GM19025 (cell line): ENCODE data around the gene AP4S1.
"Not testable (repeated sequence)": the region's sequence is repeated elsewhere in the genome, so short reads cannot be mapped to it uniquely, and the experiment has no call there.

Experiments
- ATAC-seq: cut with Tn5 transposase; IDR thresholded peaks from one replicate; pipeline ENCODE4 v1.9.1; 2021; ENCODE audit warnings: mild to moderate bottlenecking, low read depth, moderate library complexity; ENCODE audit not compliant: unreplicated experiment

AP4S1 gene

DNA sequence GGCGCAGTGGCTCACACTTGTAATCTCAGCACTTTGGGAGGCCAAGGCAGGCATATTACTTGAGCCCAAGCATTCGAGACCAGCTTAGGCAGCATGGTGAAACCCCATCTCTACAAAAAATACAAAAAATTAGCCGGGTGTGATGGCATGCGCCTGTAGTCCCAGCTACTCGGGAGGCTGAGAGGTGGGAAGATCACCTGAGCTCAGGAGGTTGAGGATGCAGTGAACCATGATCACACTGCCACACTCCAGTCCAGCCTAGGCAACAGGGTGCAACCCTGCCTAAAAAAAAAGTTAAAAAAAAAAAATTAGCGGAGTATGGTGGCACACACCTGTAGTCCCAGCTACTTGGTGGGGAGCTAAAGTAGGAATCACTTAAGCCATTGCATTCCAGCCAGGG, 21.4 kb upstream of the AP4S1 start:
- ATAC-seq: not testable (repeated sequence)

DNA sequence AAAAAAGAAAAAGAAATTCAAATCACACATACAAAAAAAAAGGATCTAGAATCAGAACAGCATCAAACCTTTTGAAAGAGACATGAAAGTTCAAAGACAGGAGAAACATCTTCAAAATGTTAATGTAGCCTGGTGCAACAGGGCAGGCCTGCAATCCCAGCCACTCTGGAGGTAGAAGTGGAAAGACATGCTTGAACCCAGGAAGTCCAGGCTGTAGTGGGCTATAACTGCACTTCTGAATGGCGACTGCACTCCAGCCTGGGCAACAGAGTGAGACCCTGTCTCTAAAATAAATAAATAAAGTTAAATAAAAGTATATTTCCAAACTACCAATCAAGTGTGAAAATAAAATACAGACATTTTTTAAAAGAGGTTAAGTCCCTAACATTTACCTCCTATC, 18.7 kb upstream of the AP4S1 start:
- ATAC-seq: no peak

DNA sequence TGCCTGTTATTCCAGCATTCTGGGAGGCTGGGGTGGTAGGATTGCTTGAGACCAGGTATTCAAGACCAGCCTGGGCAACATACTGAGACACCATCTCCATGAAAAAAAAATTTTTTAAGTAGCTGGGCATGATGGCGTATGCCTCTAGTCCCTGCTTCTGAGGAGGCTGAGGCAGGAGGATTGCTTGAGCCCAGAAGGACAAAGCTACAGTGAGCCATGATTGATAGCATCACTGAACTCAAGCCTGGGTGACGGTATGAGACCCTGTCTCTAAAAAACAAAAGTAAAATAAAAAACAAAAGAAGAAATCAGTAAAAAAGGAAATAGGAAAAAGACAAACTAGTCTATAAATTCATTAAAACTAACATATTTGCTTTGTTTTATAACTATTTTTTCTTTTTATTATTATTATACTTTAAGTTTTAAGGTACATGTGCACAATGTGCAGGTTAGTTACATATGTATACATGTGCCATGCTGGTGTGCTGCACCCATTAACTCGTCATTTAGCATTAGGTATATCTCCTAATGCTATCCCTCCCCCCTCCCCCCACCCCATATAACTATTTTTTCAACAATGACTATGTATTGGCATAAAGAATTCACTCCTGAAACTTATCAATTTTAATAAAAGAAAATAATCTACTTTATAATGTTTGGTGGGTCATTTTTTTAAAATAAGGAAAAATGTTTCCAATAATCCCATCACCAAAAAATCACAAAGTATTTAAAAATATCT, 15.4 kb upstream of the AP4S1 start:
- no peak for ATAC-seq

DNA sequence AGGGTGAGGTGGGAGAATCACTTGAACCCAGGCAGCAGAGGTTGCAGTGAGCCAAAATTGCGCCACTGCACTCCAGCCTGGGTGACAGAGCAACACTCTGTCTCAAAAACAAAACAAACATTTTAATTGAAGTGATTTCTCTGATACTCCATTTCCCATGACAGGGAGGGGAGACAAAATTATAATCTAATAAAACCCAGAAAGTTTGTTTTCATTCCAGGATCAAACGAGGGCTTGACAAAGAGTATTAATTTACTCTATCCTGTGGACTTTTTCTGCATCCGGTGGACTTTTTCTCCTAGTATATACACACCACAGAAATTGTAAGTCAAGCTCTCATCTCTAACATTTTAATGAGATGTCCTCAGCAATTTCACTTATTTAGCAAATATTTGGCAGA, 14.5 kb upstream of the AP4S1 start:
- no peak for ATAC-seq

DNA sequence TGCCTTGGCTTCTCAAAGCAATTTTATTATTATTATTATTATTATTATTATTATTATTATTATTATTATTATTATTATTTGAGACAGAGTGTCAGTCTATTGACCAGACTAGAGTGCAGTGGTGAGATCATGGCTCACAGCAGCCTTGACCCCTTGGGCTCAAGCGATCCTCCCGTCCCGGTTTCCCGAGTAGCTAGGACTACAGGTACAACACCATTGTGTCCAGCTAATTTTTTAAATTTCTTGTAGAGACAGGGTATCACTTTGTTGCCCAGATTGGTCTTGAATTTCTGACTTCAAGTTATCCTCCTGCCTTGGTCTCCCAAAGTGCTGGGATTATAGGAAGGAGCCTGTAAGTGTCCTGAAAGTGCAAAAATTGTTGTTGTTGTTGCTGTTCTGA, 11.6 kb upstream of the AP4S1 start:
- ATAC-seq: no peak

GRCh38 chr14:31018057-31018645, 7.3 kb upstream of the AP4S1 start:
- ATAC-seq: no peak

- ATAC-seq: no peak
Observed at GRCh38 chr14:31020834-31021575, 4.4 kb upstream of the AP4S1 start.

GRCh38 chr14:31021576-31021949, 3.9 kb upstream of the AP4S1 start:
- no peak for ATAC-seq

DNA sequence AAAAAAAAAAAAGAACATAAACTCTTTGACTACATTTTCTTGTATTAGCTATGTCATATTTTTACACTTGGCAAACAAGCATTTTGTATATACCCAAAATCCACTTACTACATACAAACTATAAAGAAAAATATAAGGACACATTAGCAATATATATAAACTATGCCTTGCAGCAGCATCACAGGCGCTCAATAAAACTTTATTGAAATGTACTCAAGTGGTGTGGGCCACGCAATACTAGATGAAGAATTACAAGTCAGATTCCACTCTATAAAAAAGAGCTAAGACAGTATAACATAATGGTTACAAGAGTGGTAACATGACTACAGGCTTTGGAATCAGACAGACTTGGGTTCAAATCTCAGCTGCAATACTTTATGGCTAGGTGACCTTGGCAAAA, 3.1 kb upstream of the AP4S1 start:
- ATAC-seq: no peak

- ATAC-seq: no peak
Observed at GRCh38 chr14:31024010-31024480, 1.4 kb upstream of the AP4S1 start.

DNA sequence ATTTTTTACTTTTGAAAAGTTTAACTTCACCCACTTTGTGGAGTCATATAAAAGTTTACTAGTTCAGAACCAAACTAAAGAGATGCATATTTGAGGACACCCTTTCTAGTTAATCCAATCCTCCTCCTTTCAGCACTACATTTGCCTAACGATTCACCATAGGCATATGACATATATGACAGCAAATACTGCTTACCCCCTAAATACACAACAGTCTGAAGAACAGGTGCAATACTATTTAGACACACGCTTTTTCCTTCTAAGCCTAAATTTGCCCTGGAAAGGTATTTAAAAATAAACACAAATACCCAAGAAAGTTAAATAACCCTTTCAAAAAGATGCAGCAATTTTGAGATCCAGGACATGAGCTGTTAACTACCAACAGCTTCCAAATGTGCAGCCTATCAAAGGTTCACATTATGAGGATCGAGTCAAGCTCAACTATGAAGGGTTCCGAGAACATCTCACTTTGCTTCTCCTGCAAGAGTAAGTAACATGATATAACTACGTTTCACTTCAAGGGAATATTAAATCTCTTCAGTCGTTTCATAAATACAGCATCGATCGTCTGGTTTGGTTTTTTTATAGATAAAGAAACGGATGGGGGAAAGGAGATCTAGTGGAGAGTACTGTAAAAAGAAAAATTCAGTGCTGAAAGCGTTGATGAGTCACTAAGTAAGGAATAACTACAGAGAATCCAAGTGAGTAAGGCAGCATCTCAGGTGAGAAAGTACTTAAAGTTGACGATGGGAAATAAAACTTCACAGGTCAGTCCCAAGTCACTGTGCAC, 677 bp upstream of the AP4S1 start:
- ATAC-seq: no peak

DNA sequence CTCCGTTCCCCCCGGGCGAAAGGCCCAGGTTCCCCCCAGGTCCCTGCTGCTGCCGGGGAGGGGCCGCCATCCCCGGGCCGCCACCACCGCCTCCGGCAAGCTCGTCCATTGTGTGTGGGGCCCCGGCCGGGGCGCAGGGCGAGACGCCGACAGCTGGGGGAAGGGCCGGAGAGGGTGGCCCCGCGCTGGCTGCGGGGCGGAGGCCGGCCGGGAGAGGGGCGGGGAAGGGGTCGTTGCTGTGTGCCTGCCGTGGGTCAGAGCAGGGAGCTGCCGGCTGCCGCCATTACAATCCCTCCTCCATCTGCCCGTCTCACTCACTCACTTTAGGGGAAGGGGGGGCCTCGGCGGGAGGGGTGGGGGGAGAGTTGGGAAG, 614 bp downstream of the AP4S1 start, which contains the start of gene STRN3:
Gene STRN3 (minus strand): TSS at position 303 of the 373 bp plus-strand sequence. CDS start 194 bp downstream, at position 109.
- ATAC-seq: no peak

DNA sequence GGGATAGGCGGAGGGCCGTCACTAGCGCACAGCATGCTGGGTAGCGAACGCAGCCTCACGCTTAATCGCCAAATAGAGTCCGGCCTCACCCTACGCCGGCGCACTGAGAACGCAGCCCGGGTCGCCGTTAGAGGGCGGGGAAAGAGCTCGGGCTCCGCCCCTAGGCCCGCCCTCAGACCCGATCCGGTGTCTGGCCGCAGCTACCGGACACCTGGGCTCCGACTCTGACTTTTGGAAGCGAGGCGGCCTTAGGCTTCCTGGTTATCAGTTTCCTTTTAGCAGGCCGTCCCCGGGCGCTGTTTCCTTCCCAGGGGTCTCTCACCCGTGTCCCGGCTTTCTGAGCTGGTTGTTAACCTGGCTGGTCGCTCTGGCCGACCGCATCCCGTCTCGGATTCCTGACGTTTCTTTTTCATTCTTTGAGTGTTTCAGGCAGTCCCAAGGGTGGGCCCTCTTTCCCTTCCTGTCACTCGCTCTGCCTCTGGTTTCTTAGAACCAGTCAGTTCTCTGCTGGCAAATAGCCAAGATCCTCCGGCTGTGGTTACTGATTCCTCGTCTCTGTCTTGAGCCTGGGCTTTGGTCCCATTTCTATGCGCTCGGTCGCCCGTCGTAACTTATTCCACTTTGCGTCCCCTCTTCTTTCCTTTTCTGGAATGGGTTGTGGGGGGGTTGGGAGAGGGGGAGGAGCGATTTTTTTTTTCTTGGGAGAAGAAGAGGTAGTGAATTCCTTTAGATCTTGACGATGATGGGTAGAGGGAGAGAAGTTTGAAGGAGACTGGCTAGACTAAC, 1.2 kb downstream of the AP4S1 start:
- ATAC-seq: peak; percentile 90

GRCh38 chr14:31027847-31028246, 2.4 kb downstream of the AP4S1 start:
- no peak for ATAC-seq

DNA sequence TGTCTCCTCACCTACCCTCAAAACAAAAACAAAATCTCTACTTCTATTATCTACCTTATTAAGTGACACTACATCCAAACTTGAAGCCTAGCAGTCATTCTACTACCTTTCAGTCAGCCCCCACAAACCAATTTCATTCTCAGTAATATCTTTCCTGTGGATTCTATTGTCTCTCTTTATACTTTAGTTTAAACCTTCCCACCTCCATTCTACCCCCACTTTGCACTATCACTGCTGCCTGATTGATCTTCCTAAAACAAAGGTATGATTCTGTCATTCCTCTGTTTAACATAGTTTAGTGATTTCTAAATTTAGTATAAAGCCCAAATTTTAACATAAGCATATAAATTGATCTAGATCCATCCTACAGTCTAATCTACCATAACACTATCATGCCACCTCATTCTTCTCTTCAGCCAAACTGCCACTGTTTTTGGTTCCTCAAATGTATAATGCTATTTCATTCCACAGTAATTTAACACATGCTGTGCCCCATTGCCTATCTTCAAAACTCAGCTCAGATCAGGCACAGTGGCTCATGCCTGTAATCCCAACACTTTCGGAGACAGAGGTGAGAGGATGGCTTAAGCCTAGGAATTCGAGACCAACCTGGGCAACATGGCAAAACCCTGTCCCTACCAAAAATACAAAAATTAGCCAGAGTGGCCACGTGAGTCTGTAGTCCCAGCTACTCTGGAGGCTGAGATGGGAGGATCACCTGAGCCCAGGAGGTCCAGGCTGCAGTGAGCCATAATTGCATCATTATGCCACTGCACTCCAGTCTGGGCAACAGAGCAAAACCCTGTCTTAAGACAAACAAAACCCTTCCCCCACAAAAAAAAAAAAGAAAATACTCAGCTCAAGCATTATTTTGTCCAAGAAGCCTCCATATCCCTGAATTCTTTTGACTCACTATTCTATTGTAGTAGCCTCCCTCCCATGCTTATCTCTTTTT, 3.8 kb downstream of the AP4S1 start:
- ATAC-seq: no peak

DNA sequence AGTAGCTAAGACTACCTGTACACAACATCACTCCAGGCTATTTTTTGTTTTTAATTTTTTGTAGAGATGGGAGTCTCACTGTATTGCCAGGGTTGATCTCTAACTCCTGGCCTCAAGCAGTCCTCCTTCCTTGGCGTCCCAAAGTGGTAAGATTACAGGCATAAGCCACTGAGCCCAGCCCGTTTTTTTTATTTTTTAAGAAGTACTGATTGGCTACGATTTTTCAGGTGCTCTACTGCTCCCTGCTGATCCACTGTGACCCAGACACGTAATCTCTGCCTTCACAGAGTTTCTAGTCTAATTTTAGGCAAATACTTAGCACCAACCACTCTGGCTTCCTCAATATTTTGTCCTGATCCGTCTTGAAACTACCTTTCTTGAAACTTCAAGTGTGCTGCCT, 5.0 kb downstream of the AP4S1 start:
- ATAC-seq: no peak

DNA sequence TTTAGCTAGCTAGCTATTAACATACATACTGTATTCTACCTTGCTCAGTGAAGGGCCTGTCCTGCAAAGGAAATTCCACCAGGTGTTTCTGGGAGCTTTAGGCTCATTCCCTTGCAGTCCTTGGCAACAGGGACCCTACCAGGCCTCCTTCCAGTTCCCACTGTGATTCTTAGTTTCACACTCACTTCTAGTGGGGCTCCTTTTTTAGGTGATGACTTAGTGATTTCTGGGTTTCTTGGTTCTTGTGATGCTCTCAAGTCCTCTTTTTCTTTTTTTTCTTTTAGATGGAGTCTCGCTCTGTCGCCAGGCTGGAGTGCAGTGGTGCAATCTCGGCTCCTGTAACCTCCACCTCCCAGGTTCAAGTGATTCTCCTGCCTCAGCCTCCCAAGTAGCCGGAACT, 11.1 kb downstream of the AP4S1 start:
- ATAC-seq: no peak

DNA sequence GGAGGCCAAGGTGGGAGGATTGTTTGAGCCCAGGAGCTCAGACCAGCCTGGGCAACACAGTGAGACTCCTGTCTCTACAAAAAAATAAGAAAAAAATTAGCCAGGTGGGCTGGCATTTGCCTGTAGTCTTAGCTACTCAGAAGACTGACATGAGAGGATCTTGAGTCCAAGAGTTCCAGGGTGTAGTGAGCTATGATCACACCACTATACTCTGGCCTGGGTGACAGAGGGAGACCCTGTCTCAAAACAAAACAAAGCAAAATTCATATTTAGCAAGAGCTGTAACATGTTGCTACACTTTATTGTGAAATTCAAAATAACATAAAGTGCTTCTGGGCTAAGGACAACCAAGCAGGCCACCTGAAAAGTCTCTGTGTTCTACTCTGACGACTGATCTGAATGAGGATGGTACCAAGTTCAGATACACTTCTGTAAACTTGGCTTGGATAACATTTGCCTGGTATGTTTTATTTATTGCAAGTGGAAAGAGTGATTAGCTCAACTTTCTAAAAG, 12.3 kb downstream of the AP4S1 start:
- ATAC-seq: no peak
